AG10803 (cell line): ENCODE measurements around the gene ADD1.

Source experiments
- DNase-seq: peaks from one replicate; pipeline ENCODE4 v3.0.0; 2010; ENCODE audit warnings: low read depth
- H3K4me3 ChIP-seq: 2 replicates; pipeline ENCODE4 v1.5.1; 2011; ENCODE audit warnings: mild to moderate bottlenecking, low read length, control low read depth
- TF ChIP-seq, protein P1 (sequence below): conservative IDR thresholded peaks from 2 replicates; pipeline ENCODE4 v1.5.1; 2011; ENCODE audit warnings: mild to moderate bottlenecking, low read length, control low read depth, inconsistent platforms

The ADD1 gene

DNA sequence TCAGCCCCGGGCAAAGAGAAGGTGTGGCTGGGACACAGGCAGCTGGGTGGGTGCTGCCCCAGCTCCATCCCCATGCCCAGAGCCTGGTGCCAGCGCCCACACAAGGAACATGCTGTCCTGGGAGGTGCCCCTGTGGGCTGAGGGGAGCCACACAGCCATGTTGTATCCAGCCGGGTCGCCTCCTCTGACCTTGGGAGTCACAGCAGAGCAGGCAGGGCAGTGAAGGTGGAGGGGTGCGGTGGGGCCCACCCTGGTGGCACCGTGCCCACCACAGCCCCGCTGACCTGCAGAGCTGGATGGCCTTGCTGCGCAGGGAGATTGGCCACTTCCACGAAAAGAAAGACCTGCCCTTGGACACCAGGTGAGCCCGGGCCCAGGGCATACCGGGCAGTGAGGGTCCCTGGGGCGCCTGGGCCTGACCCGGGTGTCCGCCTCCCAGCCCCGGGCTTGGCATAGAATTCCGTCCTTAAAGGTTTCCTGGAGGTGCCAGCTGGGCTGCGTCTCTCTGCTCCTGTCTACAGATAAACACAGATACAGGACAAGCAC, 18.7 kb upstream of the ADD1 start:
- H3K4me3 ChIP-seq, result no peak overlapping the region
- DNase-seq, result no peak
- TF ChIP-seq, protein P1, sequence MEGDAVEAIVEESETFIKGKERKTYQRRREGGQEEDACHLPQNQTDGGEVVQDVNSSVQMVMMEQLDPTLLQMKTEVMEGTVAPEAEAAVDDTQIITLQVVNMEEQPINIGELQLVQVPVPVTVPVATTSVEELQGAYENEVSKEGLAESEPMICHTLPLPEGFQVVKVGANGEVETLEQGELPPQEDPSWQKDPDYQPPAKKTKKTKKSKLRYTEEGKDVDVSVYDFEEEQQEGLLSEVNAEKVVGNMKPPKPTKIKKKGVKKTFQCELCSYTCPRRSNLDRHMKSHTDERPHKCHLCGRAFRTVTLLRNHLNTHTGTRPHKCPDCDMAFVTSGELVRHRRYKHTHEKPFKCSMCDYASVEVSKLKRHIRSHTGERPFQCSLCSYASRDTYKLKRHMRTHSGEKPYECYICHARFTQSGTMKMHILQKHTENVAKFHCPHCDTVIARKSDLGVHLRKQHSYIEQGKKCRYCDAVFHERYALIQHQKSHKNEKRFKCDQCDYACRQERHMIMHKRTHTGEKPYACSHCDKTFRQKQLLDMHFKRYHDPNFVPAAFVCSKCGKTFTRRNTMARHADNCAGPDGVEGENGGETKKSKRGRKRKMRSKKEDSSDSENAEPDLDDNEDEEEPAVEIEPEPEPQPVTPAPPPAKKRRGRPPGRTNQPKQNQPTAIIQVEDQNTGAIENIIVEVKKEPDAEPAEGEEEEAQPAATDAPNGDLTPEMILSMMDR, result no peak

DNA sequence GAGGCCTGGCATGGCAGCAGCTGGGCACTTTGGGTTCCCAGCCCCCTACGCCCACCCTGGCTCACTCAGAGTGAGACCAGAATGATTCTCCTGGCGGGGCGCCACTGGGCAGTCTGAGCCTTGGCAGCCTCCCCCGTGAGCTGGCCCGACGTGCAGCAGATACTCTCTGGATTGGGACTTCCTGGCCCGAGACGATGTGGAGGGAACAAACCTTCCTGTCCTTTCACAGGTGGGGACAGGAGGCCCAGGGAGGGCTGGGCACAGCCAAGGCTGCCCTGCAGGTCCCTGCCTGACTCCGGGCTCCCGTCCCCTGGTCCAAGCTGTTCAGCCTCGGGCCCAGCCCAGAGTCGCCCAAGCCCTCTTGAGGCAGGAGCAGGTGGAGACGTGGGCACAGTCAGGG, 17.9 kb upstream of the ADD1 start:
- no peak for DNase-seq
- TF ChIP-seq, protein P1, result no peak
- no peak overlapping the region for H3K4me3 ChIP-seq

DNA sequence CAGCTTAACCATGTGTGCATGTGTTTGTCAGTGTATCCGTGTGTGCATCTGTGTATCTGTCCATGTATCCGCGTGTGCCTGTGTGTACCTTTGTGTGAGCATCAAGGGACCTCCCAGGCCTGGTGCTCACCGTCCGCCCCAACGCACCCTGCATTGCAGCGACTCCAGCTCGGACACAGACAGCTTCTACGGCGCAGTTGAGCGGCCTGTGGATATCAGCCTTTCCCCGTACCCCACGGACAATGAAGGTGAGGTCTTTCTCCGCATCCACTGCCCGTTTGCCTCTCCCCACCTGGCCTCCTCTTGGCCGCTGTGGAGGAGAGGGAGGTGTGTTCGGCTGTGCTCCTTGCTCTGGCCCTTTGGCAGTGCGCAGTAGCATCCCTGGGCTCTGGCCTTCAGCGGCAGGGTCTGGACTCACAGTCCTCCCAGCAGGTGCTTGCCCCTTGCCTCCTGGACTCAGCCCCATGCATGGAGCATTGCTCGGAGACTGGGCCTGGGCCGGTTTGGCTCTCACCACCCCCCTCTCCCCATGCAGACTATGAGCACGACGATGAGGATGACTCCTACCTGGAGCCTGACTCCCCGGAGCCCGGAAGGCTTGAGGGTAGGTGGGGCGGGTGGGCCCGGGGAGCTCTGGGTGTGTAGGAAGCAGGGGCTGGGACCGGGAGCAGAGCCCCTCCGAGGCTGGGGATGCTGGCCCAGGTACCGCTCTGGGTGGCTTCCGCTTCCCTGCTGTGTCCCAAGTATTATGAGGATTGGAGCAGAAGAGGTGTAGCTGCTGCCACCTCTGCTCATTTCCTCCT, 16.4 kb upstream of the ADD1 start:
- no peak for DNase-seq
- TF ChIP-seq, protein P1, result no peak
- H3K4me3 ChIP-seq, result no peak overlapping the region

DNA sequence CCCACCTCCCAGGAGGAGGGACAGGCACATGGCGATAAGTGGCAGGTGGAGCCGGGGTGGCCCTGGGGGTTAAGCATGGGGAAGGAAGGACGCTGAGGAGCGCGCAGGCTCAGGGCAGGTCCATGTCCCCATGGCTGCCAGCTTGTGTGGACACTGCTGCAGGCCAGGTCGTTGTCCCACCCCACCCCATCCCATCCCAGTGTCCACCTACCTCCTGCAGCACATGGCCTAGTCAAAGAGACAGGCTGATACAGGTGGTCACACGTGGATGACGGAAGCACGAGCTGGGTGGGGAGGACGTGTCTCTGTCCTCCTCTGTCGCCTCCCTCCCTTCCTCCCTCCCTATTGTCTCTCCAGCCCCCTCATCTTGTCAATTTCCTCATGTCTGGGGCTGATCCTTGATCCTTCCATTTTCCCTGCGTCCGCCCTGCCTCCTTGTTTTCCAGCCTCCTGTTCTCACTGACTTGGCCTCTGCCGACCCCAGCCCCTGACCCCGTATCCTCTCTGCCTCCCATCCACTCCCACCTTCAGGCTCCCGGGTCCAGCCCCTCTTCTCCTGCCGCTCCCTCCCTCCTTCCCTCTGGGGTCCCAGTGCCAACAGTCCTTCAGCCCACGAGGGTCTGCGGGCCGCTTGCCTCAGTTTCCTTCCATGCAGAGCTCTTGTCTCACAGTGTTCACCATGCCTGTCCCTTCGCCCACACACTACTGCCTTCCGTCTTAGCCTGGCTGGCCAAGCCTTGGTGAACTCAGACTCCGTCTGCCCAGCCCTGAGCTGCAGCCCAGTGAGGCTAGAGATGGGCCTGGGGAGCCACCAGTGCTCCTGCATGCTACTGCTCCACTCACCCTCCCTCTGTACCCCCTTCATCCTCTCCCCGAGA, 15.5 kb upstream of the ADD1 start:
- no peak for DNase-seq
- TF ChIP-seq, protein P1, result no peak
- no peak overlapping the region for H3K4me3 ChIP-seq

DNA sequence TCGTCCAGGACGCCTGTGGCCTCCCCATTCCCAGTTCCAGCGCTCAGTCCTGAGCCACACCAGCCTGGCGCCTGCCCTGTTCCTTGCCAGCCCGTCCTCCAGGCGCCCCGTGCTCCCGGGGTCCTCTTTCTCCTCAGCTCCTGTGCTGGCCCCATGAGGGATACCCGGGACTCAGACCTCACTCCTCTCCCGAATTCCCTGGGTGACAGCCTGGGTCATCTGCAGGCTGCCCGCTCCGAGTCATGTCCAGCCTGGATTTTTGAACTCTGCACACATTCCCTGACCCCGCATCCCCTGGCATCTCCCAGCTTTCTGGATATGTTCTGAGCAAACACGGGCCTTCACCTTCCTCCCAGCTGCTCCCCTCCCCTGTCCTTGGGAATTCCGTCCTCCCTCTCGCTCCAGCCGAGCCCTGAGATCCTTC, 14.9 kb upstream of the ADD1 start:
- no peak overlapping the region for H3K4me3 ChIP-seq

DNA sequence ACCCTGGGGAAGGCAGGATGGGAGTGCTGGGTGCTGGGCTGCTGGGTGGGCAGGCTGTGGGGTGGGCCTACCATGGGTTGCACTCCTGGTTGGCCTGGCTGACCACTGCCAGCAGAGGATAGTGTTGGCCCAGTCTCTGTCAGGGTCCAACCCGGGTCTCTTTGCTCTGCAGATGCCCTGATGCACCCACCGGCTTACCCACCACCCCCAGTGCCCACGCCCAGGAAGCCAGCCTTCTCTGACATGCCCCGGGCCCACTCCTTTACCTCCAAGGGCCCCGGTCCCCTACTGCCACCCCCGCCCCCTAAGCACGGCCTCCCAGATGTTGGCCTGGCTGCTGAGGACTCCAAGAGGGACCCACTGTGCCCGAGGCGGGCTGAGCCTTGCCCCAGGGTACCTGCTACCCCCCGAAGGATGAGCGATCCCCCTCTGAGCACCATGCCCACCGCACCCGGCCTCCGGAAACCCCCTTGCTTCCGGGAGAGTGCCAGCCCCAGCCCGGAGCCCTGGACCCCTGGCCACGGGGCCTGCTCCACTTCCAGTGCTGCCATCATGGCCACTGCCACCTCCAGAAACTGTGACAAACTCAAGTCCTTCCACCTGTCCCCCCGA, 14.2 kb upstream of the ADD1 start:
- no peak overlapping the region for H3K4me3 ChIP-seq
- no peak for DNase-seq
- TF ChIP-seq, protein P1, result no peak

More for the DNA sequence above, 14.9 kb upstream of the ADD1 start:
- no peak for DNase-seq
- TF ChIP-seq, protein P1, result no peak
